GM19324 (cell line): ENCODE measurements around the gene SLC7A5.
"Not testable (repeated sequence)": the region's sequence is repeated elsewhere in the genome, so short reads cannot be mapped to it uniquely, and the experiment has no call there.

Experiments used
- ATAC-seq: cut with Tn5 transposase; IDR thresholded peaks from one replicate; pipeline ENCODE4 v1.9.1; 2021; ENCODE audit warnings: mild to moderate bottlenecking, moderate library complexity; ENCODE audit not compliant: unreplicated experiment, low FRiP score

The SLC7A5 gene

GRCh38 chr16:87806641-87807546 is 62.4 kb downstream of the SLC7A5 start:
- ATAC-seq: no peak

DNA sequence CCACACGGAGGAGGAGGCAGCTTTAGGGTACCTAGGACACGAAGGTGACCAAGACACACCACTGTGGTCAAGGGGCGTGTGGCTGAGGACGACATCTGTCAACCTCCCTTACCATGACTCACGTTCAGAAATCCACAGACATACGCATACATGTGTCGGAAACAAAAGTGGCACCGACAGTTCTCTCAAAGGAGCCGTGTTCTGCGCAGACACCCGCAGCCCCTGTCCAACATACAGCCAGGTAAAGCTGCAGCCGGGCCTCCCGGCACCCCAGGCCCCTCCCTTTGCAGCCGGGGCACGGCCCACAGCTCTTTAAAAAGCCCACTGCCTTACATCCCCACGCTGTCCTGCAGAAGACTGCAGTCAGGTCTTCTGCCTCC is 63.1 kb downstream of the SLC7A5 start:
- no peak for ATAC-seq

DNA sequence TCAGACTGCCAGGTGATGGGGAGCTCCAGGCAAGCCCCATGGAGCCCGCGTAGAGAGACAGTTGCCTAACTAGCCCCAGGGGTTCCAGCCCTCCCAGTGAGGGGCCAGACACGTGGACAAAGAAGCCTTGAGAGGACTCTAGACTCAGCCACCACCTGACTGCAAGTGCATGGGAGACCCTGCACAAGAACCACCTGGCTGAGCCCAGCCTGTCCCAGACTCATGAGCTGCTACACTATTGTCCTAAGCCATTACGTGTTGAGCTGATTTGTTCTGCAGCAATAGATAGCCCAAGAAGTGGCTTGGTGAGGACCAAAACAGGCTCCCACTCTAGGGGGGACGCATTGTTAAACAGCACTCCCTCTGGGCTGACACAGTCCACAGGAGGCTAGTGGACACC is 65.9 kb downstream of the SLC7A5 start:
- no peak for ATAC-seq

- ATAC-seq: no peak
Observed at GRCh38 chr16:87802670-87803069, 66.6 kb downstream of the SLC7A5 start.

GRCh38 chr16:87801679-87802259 is 67.5 kb downstream of the SLC7A5 start:
- no peak for ATAC-seq

GRCh38 chr16:87800497-87800896 is 68.8 kb downstream of the SLC7A5 start:
- no peak for ATAC-seq

DNA sequence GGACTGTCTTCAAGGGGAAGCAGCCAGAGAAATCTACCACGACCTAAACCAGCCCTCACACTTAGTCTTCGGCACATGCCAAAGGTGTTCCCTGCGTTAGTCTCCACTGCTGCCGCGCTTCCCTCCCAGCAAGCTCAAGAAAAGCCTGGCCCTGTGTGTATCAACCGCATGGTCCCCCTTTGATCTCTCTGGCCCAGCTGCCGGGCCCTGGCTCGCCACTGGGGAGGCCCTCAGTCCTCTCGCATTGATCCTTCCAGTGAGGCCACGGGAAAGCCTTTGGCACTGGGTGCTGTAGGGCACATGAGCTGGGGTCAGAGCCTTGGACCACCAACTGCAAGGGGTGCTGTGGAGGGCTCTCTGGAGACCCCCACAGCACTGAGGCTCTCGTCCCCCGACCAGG is 74.0 kb downstream of the SLC7A5 start:
- ATAC-seq: no peak

DNA sequence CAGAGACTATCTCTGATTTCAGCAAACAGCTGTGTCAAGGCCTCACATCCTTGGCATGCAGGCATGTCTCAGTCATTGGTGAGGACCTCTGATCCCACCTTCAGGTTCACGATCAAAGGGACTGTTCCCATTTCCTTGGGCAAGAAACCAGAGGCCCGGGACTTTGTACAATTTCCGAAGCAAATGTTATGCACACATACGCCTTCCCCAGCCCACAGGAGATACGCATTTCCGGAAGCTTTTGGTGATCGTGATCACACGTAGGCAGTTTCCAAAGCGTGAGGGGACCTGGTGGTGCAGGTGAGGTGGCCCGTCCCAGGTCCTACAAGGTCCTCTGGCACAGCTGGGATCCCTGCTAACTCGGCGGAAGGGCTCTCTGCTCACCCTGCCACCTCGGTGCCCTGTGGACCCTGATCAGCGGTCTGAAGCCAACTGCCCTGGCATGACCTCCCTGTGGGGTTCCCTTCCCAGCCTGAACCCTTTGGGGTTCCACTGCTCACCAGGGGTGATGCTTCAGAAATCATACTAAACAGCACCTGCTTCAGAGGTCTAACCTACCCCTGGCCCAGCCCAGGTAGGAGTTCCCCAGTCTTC is 74.7 kb downstream of the SLC7A5 start:
- no peak for ATAC-seq

GRCh38 chr16:87792205-87792565 is 77.1 kb downstream of the SLC7A5 start:
- ATAC-seq: no peak

DNA sequence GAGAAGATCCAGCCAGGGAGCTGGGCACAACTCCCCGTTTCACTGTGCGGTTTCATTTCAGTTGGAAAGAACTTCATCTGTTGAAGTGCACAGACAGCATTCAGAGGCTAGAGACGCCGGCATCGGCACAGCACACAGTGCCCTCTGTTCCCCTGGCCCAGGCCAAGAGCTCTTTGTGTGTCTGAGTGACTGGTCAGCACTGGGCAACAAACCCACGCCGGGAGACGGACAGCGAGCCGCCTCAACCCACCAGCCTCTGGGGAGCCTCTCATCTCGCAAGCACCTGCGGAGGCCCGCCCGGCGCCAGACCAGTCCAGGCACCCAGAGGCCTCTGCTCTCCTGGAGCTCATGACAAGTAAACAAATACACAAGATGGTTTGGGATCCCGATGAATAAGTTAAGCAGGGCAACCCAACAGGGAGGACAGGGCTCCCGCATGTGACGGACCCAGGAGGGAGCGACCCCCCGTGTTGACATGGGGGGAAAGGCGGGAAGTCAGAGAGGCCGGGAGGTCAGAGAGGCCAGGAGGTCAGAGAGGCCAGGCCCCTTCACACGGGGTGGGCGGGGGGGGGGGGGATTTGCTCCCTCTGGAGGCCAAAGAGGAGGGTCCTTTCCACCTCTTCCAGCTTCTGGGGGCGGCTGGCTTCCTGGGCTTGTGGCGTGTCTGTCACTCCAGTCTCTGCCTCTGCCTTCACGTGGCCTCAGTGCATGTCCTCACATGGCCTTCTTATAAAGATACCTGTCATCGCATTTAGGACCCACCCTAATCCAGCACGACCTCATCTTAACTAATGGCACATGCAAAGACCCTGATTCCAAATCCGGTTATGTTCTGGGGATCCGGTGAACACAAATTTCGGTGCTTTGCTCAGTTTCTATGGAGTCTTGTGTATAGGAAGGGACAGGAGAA is 77.8 kb downstream of the SLC7A5 start:
- no peak for ATAC-seq

DNA sequence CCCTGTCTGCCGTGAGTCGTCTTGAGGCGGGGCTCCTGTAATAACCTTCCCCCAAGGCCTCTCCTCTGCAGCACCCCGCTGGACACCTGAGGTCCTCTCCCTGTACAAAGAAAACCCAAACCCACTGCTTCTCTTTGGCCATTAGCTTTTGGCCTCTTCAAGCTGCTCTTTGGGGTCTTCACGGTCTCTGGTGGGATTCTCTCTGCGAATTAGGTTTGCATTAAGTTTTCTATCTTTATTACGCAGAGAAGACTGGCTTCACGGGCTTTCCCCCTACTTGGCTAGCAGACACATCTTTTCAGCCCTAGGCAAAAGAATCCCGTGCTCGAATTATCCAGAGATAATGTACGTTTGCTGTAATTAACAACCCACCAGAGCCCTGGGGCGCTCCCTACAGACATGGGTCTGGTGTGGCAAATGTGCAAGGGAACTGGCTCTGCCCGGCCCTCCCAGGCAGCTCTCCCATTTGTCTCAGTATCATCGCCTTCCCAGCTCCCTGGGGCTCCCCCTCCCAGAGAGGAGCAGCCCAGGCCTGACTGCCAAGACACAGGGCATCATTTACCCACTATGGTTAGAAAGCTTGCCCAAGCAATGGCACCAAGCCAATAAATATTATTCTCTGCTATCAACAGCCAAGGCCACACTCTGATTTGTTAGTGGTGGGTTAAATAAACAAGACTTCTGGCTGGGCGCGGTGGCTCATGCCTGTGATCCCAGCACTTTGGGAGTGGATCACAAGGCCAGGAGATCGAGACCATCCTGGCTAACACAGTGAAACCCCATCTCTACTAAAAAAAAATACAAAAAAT is 78.8 kb downstream of the SLC7A5 start:
- ATAC-seq: no peak

DNA sequence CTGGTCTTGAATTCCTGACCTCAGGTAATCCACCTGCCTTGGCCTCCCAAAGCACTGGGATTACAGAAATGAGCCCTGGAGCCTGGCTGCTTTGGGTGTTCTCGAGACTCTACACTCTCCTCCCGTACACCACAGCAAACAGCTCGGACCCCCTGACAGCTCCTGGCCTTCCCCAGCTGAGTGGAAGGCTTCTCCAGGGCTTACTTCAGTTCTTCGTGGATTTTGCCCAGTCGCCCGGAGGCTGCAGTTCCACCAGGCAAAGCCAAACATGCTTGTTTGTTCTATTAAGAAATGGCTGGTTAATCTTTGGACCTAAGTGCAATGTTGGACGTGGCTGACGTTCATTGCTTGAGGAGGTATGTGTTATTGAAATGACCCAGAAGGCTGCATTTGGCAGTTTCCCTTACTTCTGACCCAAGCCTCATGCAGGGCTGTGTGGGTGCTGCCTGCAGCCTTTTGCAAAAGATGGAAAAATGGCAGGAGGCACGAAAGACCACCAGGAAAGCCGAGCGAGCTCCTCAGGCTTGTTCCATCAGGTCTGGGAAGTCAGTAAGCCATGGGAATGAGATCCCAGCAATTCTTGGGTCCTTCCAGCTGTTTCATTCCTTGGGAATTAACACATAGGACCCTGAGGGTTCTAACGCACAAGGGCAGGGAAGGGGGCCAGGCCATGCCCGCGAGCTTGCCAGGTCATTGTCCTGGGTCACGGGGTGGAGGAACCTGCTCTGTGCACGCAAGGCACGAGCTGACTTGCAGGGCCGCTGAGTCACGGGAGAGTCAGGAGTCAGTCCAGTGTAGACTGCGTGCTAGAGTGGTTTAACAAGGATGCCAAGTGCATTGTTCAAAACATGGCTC is 79.6 kb downstream of the SLC7A5 start:
- ATAC-seq: no peak

DNA sequence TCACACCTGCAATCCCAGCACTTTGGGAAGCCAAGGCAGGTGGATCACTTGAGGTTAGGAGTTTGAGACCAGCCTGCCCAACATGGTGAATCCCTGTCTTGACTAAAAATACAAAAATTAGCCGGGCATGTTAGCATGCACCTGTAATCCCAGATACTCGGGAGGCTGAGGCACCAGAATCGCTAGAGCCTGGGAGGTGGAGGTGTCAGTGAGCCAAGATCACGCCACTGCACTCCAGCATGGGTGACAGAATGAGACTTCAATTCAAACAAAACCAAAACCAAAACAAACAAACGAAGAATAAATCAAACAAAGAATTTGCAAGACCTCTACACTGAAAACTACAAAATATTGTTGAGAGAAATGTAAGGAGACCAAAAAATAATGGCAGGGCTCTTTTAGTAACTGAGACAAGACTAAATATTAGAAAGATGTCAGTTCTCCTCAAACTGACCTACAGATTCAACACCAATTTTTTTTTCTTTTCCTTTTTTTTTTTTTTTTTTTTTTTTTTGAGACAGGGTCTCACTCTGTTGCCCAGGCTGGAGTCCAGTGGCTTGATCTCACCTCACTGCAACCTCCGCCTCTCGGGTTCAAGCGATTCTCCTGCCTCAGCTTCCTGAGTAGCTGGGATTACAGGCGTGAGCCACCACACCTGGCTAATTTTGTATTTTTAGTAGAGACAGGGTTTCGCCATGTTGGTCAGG is 80.4 kb downstream of the SLC7A5 start:
- ATAC-seq: not testable (repeated sequence)

DNA sequence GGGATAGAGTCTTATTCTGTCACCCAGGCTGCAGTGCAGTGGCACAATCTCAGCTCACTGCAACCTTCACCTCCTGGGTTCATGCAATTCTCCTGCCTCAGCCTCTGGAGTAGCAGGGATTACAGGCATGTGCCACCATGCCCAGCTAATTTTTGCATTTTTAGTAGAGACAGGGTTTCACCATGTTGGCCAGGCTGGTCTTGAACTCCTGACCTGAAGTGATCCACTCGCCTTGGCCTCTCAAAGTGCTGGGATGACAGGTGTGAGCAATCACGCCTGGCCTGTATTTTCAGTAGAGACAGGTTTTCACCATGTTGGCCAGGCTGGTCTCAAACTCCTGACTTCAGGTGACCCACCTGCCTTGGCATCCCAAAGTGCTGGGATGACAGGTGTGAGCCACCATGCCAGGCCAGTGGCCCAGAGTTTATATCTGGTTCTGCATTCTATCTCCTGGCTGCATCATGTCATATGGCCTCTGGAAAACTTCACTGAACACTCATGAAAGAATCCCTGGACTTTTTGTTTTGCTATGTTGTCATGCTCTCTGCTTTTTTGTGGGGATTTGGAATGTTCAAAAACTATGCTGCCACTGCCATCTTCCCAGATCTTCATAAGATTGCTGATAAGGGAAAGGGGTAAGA is 81.7 kb downstream of the SLC7A5 start:
- not testable (repeated sequence) for ATAC-seq

DNA sequence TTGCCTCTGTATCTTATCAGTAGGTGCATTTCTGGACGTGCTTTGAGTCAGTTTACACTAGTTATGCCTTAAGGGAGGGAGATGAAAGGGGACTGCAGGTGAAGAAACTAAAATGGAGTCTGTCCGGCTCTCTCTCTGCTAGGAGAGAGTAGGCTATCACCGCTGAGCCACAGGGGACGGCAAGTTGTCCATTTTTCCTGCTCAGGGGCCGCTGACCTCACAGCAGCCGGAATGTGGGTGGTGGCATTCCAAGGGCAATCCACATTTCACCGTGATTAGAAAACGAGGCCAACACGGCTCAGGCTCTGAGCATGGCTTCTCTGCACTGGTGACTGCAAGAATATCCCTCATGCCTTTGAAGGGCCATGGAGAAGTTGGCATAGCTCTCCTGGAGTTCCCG is 84.5 kb downstream of the SLC7A5 start:
- no peak for ATAC-seq

- ATAC-seq: no peak
Observed at GRCh38 chr16:87782033-87782432, 87.3 kb downstream of the SLC7A5 start.

- no peak for ATAC-seq
Observed at GRCh38 chr16:87780385-87780989, 88.8 kb downstream of the SLC7A5 start.
